NCI-H2196 treated with DMSO at 0.1 percent for 48 hours (cell line): ENCODE measurements around the gene TOR1B.

Source experiments
- DNase-seq: peaks from one replicate; lab custom pipeline; 2025; ENCODE audit not compliant: unreplicated experiment; lab: John Stamatoyannopoulos, UW

The TOR1B gene

GRCh38 chr9:129813661-129814060, 10.7 kb downstream of the TOR1B start:
- no peak for DNase-seq

DNA sequence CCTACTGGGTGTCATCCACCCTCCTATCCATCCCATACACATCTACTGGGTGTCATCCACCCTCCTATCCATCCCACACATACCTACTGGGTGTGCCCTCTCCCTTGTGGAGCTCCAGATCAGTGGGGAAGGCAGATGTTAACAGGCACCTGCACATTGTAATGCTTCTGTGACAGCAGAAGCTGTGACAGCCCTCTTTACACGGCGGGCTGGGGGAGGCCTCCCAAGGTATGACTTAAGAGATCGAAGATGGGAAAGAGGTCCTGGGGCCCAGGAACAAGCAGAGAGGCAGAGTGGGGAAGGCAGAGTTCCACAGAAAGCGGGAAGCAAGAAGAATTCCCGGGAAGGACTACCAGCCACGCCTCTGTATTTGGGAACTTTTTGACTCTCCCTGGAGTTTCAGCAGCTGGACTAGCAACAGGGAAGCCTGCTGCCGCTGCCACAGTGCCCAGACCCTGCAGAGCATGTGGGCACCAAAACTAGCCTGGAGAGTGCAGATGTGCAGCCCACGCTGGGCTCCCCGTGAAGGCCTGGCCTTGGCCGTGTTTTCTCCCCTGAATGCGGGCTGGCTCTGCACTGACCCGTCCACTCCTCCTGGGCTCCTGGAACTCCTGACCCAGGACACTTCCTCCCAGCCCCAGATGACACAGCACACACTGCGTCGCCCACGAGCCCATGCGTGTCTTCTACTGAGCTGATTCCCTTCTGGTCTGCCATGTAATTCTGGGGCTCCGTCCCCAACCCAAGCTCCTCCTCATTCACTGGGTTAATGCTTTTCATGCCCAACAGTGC, 11.6 kb downstream of the TOR1B start:
- DNase-seq: no peak

DNA sequence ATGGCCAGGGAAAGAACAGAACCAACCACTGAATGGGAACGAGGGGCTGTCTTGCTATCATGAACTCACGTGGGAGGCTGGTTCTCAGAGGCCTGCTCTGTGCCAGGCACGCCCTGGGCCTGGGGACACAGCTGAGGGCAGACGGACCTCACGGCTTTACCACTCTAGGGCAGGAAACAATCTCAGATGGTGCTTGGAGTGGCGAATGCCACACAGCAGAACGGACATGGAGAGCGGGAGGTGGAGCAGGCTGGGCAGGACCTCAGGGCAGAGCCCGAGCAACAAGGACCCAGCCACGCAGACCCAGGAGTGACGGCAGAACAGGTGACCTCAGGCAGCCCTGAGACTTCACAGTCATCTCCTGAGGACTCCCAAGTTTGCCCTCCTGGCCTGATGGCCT, 12.3 kb downstream of the TOR1B start:
- no peak for DNase-seq

DNA sequence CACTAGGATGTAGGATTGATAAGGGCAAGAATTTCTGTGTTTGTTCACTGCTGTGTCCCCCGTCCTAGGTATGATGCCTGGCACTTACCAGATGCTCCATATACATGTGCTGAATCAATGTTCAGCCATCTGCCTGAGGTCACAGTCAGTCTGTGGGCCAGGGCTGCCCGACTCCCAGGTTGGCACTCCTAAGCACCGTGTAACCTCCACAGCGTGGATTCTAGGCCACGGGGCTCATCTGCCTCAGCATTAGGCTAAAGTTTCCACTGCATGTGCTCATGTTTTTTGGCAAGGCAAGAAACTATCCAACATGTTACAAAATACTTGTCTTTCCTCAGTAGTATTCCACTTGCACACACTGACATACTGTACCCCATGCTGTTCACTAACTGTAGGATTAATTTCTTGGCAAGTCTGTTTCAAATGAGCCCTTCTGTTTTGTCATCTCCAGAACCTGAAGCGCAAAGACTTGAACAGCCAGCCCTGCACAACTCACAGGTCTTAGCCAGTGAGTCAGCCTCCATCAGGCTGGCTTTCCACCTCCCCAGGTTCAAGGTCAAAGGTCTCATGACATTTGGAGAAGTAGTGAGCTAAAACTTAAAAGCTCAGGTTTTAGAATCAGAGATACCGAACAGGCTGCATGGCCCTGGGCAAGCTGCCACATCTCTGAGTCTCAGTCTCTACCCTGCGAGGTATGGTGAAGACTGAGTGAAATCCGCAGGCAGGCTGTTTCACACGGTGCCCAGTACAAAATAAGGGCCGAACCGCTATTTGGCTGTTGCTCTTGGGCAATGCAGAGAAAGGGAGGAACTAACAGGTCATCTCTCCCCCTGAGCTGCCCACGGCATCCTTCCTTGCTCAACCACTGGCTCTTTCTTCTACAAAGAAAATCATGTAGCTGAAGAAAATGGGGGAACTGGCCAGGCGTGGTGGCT, 13.8 kb downstream of the TOR1B start:
- no peak for DNase-seq

DNA sequence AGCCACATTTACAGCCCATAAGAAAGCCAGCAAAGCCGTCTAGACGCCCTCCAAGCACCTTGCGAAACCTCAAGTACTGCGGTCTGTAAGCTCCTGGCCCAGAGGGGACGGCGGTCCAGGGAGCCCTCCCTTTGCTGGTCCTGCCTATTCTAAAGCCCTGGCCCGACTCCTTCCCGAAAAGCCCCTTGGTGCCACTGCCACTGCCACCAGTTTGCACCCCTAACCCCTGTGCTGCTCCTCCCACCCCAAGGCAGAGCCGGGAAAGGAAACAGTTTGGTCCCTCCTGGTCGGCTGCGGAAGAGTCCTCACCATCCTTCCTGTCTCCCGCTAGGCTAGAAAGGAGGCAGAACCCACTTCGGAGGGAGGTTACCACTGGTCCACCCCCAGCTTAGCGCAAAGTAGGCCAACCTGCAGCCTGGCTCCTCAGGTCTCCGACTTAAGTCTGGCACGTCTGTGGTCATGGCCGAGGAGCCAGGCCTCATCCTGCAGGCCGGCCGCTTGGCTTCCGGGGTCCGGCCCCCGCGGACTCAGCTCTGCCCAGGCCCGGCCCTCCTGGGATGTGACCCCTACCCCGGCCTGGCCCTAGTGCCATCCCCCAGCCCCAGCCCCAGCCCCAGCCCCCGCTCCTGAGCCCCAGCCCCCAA, 20.0 kb downstream of the TOR1B start:
- DNase-seq: no peak

- DNase-seq: no peak
These were observed 20.6 kb downstream of the TOR1B start for GRCh38 chr9:129823542-129823934.

GRCh38 chr9:129823935-129824601, 21.1 kb downstream of the TOR1B start, which contains the start of gene TOR1A:
Gene TOR1A (minus strand): TSS chr9:129824136. CDS start chr9:129824085, 51 bp downstream.
- DNase-seq: peak; percentile 93

- no peak for DNase-seq
These were observed 23.4 kb downstream of the TOR1B start for GRCh38 chr9:129826344-129826743.

GRCh38 chr9:129826759-129827158, 23.8 kb downstream of the TOR1B start:
- DNase-seq: no peak

DNA sequence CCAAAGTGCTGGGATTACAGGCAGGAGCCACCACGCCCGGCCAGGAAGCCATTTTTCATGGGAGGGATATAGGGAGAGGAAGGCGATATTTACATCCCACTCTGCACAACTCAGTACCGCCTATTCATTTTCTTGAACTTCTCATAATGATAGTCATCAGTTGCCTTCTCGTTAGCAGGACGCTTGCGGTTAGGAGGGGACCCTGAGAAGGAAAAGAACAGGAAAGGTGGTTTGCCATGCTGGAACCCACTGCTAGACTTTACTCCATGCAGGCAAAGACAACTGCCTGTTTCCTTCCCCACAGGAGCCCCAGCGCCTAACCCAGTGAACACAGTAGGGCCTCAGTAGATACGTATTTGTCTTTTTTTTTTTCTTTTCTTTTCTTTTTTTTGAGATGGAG, 25.1 kb downstream of the TOR1B start:
- DNase-seq: no peak

GRCh38 chr9:129828969-129829368, 26.0 kb downstream of the TOR1B start:
- DNase-seq: no peak

DNA sequence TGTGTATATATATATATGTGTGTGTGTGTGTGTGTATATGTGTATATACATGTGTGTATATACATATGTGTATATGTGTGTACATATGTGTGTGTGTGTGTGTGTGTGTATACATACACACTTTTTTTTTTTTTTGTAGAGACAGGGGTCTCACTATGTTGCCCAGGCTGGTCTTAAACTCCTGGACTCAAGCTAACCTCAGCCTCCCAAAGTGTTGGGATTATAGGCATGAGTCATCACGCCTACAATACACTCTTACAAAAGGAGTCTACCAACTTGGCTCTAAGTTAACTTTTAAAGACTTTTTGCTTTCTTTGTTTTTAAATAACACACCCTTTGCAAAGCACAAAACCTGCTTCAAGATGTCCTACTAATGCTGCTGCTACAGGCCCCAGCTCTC, 30.0 kb downstream of the TOR1B start:
- DNase-seq: no peak

DNA sequence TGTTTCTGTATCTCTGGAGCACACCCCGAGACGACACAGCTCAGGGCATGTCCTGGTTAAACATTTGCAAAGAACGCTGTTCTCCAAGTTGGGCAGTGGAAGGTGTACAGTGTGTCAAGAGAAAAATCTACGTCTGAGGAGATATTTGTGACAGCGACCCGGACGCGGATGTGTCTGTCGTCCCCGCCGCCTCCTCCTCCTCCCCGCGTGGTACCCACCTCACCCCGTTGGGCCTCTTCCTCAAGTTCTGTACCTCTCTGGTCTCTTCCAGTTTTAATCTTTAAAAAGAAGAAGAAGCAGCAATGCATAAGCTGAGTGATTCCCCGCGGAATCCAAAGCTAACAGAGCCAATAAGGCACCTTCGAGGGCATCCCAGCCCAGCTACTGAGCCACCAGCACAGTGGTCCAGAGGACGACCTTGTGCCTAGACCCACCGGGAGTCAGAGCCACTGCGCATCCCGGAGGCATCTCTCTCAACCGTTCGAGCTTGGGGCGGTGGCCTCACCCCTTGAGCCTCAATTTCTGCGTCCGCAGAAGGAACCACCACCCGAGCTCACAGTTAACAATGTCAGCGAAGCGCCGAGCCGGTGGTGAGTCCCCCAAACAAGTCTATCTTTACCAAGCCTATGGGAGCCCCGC, 31.6 kb downstream of the TOR1B start:
- no peak for DNase-seq

DNA sequence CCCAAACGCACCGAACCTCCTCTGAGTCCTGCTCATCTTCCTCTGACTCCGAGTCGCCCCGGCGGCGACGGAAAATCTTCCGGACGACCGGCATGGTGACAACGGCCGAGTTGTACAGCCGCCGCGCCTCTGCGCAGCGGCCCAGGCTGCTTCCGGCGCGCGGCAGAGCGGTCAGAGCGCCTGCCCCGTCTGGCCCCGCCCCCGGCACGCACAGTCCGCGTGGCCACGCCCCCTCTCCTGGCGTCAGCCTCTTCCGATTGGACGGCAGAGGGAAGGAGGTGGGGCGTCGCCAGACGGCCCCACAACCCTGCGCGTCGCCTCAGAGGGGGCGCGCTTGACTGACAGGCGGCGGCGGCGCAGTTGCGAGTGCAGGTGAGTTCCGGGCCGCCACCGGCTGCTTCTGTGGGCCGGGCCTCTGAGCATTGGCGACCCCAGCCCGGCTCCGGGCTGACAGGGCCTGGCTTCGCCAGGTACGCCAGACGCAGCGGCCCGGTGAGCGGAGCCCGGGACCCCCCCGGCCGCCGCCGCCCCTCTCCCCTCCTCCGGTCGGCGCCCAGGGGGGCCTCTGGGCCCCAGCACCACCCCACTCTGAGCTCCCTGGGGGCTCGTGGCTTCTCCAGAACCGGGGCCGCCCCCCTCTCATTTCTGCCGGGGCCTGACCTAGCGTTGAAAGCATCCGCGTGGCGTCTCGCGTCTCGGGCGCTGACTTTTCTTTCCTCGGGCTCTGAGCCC, 32.3 kb downstream of the TOR1B start, which contains the start of the genes C9orf78 and USP20:
TSS of gene C9orf78 (minus strand) at position 148 of the 732 bp plus-strand sequence. CDS start at position 94, 54 bp downstream.
TSS of gene USP20 (plus strand) at position 331 of the 732 bp plus-strand sequence. CDS start 17,098 bp downstream, outside the sequence.
- peak; percentile 93 for DNase-seq

DNA sequence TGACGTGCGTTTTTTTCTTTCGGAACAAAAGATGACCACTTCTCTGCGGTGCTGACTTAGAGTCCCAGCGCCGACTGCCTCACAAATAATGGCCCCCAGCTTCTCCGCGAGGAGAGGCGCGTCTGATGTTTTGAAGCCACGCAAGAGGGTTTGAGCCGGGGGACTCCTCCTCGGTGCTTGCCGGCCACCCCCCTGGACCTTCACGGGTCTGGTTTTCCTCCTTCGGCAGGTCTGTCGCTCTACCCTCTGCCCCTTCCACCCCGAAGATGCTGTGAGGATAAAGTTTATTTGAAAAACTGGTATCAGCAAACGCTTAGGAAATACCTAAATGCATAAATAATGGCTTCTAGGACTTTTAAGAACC, 32.9 kb downstream of the TOR1B start:
- DNase-seq: no peak

GRCh38 chr9:129836311-129837007, 33.5 kb downstream of the TOR1B start:
- no peak for DNase-seq

- no peak for DNase-seq
These were observed 35.8 kb downstream of the TOR1B start for GRCh38 chr9:129838707-129839259.

DNA sequence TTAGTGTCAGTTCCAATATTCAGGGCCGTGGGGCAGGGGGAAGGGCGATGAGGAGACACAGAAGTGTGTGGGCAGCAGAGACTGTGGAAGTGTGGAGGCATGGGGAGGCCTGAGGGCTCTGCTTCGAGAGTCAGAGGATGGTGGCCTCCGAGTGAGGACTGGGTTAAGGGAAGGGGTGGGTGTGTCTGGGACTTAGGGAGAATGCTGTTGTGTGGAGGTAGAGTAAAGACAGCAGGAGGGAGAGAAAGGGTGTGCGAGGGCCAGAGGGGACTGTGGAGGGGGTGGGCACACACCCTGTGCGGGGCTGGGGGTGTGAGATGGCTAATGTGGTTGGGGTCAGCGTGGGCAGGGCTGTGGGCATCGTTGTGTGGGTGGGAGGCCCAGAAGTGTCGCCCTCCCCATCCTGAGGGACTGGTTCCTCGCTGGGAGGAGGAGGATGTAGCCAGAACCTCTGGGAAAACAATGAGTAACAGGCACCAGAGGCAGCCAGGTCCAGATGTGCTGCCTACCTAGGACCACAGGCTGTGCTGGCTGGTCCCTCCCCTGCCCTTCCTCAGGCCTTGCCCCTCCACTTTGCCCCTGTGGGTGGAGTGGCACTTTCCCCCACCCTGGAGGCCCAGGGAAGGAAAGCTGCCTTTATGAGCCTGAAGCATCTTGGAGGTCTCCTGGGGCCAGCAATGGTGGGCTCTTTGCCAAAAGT, 36.5 kb downstream of the TOR1B start:
- DNase-seq: no peak
